HL-60 (cell line): Measurements from ENCODE around the gene LRP1B.

Experiments
- CTCF ChIP-seq: IDR thresholded peaks from one replicate; pipeline ENCODE4 v1.5.1; 2011; ENCODE audit warnings: low read length, control low read depth, inconsistent platforms; ENCODE audit not compliant: insufficient read depth
- GABPA ChIP-seq: IDR thresholded peaks from 2 replicates; pipeline ENCODE4 v1.6.1; 2012; ENCODE audit warnings: low read depth
- POLR2AphosphoS5 ChIP-seq: IDR thresholded peaks from 2 replicates; pipeline ENCODE4 v1.6.1; 2012; ENCODE audit warnings: low read depth
- REST ChIP-seq: IDR thresholded peaks from 2 replicates; pipeline ENCODE4 v1.6.1; 2012; ENCODE audit warnings: low read depth; ENCODE audit not compliant: insufficient replicate concordance
- SPI1 ChIP-seq: IDR thresholded peaks from 2 replicates; pipeline ENCODE4 v1.6.1; 2012; ENCODE audit warnings: low read depth, mild to moderate bottlenecking, borderline replicate concordance

GRCh38 chr2:141439524-141439923, 691.3 kb downstream of the LRP1B start:
- TF ChIP-seq GABPA (no peak), CTCF (no peak), POLR2AphosphoS5 (no peak), REST (no peak), SPI1 (no peak)
